H1 (cell line): ENCODE data around the gene NR3C2. TPM values are rescaled to one million over a fixed set of nuclear protein-coding genes. Genes with fewer than 3 reads are reported as not detected.

Experiments
- CTCF ChIA-PET: fragments of 300-600 bp; sonication (Branson Sonifier 250); formaldehyde crosslinking; loops from one replicate; lab custom pipeline; 2021; ENCODE audit not compliant: partially characterized antibody; lab: Charles Lee
- POLR2A ChIA-PET: fragments of 300-600 bp; sonication (Branson Sonifier 250); formaldehyde crosslinking; loops from one replicate; lab custom pipeline; 2021; ENCODE audit warnings: inconsistent platforms; ENCODE audit not compliant: partially characterized antibody; lab: Charles Lee
- DNase-seq, 2 experiments: peaks; one replicate each; pipeline versions ENCODE4 v3.0.0 to v3.0.0-alpha.2; 2010 to 2022; ENCODE audit warnings: low spot score in 2 of 2, low read depth in 1 of 2, mixed read lengths in 1 of 2
- FAIRE-seq: peaks from 2 replicates; lab custom pipeline; 2011; peaks lifted over from hg19 to GRCh38; lab: Jason Lieb, UNC
- H2AFZ ChIP-seq: 2 replicates; pipeline ENCODE4 v1.8.1; 2012; ENCODE audit warnings: low read length, inconsistent platforms
- H2AK5ac ChIP-seq: 2 replicates; pipeline ENCODE4 v1.6.1; 2013; ENCODE audit warnings: low read depth, low read length
- H2BK120ac ChIP-seq: replicated peaks from 2 replicates; pipeline ENCODE3; 2013; ENCODE audit warnings: low read depth, low read length, inconsistent platforms
- H2BK12ac ChIP-seq: 2 replicates; pipeline ENCODE4 v1.6.1; 2013; ENCODE audit warnings: low read depth, low read length
- H2BK15ac ChIP-seq: 2 replicates; pipeline ENCODE4 v1.6.1; 2013; ENCODE audit warnings: low read length
- H2BK20ac ChIP-seq: 2 replicates; pipeline ENCODE4 v1.6.1; 2013; ENCODE audit warnings: low read length
- H2BK5ac ChIP-seq: 2 replicates; pipeline ENCODE4 v1.6.1; 2013; ENCODE audit warnings: low read depth, low read length
- H3K14ac ChIP-seq: 2 replicates; pipeline ENCODE4 v1.6.1; 2013; ENCODE audit warnings: inconsistent platforms; ENCODE audit not compliant: insufficient read length
- H3K18ac ChIP-seq: 2 replicates; pipeline ENCODE4 v1.6.1; 2013; ENCODE audit warnings: low read length; ENCODE audit errors: extremely low read depth
- H3K23ac ChIP-seq: 2 replicates; pipeline ENCODE4 v1.6.1; 2013; ENCODE audit warnings: inconsistent platforms; ENCODE audit not compliant: insufficient read length
- H3K23me2 ChIP-seq: 2 replicates; pipeline ENCODE4 v1.6.1; 2013; ENCODE audit warnings: low read depth, low read length
- H3K27ac ChIP-seq: 2 replicates; pipeline ENCODE4 v1.6.1; 2011; ENCODE audit warnings: low read depth, low read length, inconsistent platforms
- H3K27me3 ChIP-seq, 4 experiments: replicated peaks in 1 of 4; 1 replicate in 1 of 4; 2 replicates in 3 of 4; pipeline versions ENCODE4 v1.6.1 to v1.8.1; 2011 to 2013; ENCODE audit warnings: low read length in 3 of 4, mild to moderate bottlenecking in 3 of 4, inconsistent platforms in 2 of 4, mixed read lengths in 2 of 4, moderate library complexity in 1 of 4; ENCODE audit not compliant: control insufficient read depth in 3 of 4, insufficient read depth in 3 of 4; ENCODE audit errors: extremely low read depth in 1 of 4
- H3K36me3 ChIP-seq, 4 experiments: 2 replicates each; pipeline versions ENCODE4 v1.6.1 to v1.8.1; 2011 to 2013; ENCODE audit warnings: mild to moderate bottlenecking in 4 of 4, low read length in 3 of 4, moderate library complexity in 2 of 4, control low read depth in 1 of 4, inconsistent platforms in 1 of 4; ENCODE audit not compliant: insufficient read depth in 4 of 4, control insufficient read depth in 2 of 4
- H3K4ac ChIP-seq: replicated peaks from 2 replicates; pipeline ENCODE3; 2013; ENCODE audit warnings: low read length, low read depth, mixed read lengths, inconsistent platforms; ENCODE audit not compliant: insufficient read length
- H3K4me1 ChIP-seq, 4 experiments: replicated peaks in 1 of 4; 1 replicate in 1 of 4; 2 replicates in 3 of 4; pipeline versions ENCODE4 v1.6.1 to v1.8.1; 2011 to 2013; ENCODE audit warnings: low read length in 3 of 4, inconsistent platforms in 2 of 4, mixed read lengths in 1 of 4; ENCODE audit not compliant: insufficient read depth in 4 of 4, control insufficient read depth in 3 of 4
- H3K4me2 ChIP-seq, 2 experiments: 2 replicates each; pipeline versions ENCODE4 v1.6.1 to v1.8.1; 2011 to 2013; ENCODE audit warnings: low read depth in 2 of 2, low read length in 2 of 2, control low read depth in 1 of 2, inconsistent platforms in 1 of 2, mild to moderate bottlenecking in 1 of 2; ENCODE audit not compliant: insufficient read depth in 1 of 2
- H3K4me3 ChIP-seq, 4 experiments: fragments of 200-600, 300-600 bp in 1 of 4; sonication (generic), shearing (Covaris generic), sonication (Bioruptor Twin) in 1 of 4; 2 replicates each; pipeline versions ENCODE4 v1.5.1 to v1.8.1; 2011 to 2016; ENCODE audit warnings: low read length in 4 of 4, low read depth in 3 of 4, control low read depth in 2 of 4, inconsistent platforms in 2 of 4, mild to moderate bottlenecking in 2 of 4, mixed read lengths in 1 of 4, moderate library complexity in 1 of 4; ENCODE audit not compliant: insufficient read depth in 2 of 4; ENCODE audit errors: extremely low read depth in 1 of 4
- H3K56ac ChIP-seq: replicated peaks from 2 replicates; pipeline ENCODE3; 2013; ENCODE audit warnings: low read depth, mild to moderate bottlenecking, mixed read lengths, low read length, inconsistent platforms; ENCODE audit not compliant: insufficient read length
- H3K79me1 ChIP-seq: 2 replicates; pipeline ENCODE4 v1.6.1; 2013; ENCODE audit warnings: low read depth, low read length, control low read depth
- H3K79me2 ChIP-seq, 2 experiments: 2 replicates each; pipeline versions ENCODE4 v1.6.1 to v1.8.1; 2012 to 2013; ENCODE audit warnings: low read length in 2 of 2, mild to moderate bottlenecking in 2 of 2, inconsistent platforms in 1 of 2; ENCODE audit not compliant: insufficient read depth in 2 of 2, control insufficient read depth in 1 of 2
- H3K9ac ChIP-seq, 4 experiments: replicated peaks in 1 of 4; 1 replicate in 1 of 4; 2 replicates in 3 of 4; pipeline versions ENCODE4 v1.6.1 to v1.8.1; 2011 to 2013; ENCODE audit warnings: low read depth in 3 of 4, low read length in 3 of 4, control low read depth in 2 of 4, mild to moderate bottlenecking in 2 of 4, moderate library complexity in 2 of 4, inconsistent platforms in 1 of 4; ENCODE audit errors: extremely low read depth in 1 of 4
- H3K9me3 ChIP-seq, 2 experiments: 2 replicates each; pipeline versions ENCODE4 v1.6.1 to v1.8.1; 2012 to 2013; ENCODE audit warnings: mild to moderate bottlenecking in 2 of 2, moderate library complexity in 2 of 2, control low read depth in 1 of 2, inconsistent platforms in 1 of 2, low read depth in 1 of 2, low read length in 1 of 2, mixed read lengths in 1 of 2; ENCODE audit not compliant: insufficient read depth in 2 of 2
- H4K20me1 ChIP-seq, 2 experiments: replicated peaks in 1 of 2; 2 replicates each; pipeline versions ENCODE3 to v1.8.1; 2011 to 2013; ENCODE audit warnings: inconsistent platforms in 2 of 2, low read length in 2 of 2, mild to moderate bottlenecking in 1 of 2; ENCODE audit not compliant: insufficient read depth in 2 of 2, control insufficient read depth in 1 of 2
- H4K5ac ChIP-seq: 2 replicates; pipeline ENCODE4 v1.6.1; 2013; ENCODE audit warnings: low read length, low read depth, mixed read lengths, inconsistent platforms; ENCODE audit not compliant: insufficient read length
- H4K8ac ChIP-seq: 2 replicates; pipeline ENCODE4 v1.8.0; 2013; ENCODE audit warnings: mild to moderate bottlenecking, moderate library complexity, low read length, inconsistent platforms; ENCODE audit not compliant: insufficient read depth; ENCODE audit errors: extremely low read depth
- H4K91ac ChIP-seq: replicated peaks from 2 replicates; pipeline ENCODE3; 2013; ENCODE audit warnings: low read length, mixed read lengths, inconsistent platforms; ENCODE audit not compliant: insufficient read length
- NANOG ChIP-seq: IDR thresholded peaks from 2 replicates; pipeline ENCODE4 v1.6.1; 2011; ENCODE audit warnings: low read length, low read depth, mild to moderate bottlenecking, inconsistent platforms; ENCODE audit not compliant: insufficient read depth, poor library complexity, severe bottlenecking
- RFX5 ChIP-seq: IDR thresholded peaks from 2 replicates; pipeline ENCODE4 v1.6.1; 2011; ENCODE audit warnings: low read depth, low read length, improper control_type of control experiment, borderline replicate concordance
- SP1 ChIP-seq: IDR thresholded peaks from 2 replicates; pipeline ENCODE4 v1.6.1; 2011; ENCODE audit warnings: low read depth, low read length
- TEAD4 ChIP-seq: IDR thresholded peaks from 2 replicates; pipeline ENCODE4 v1.6.1; 2012; ENCODE audit warnings: low read depth, low read length, inconsistent platforms, mixed read lengths
- USF2 ChIP-seq: IDR thresholded peaks from 2 replicates; pipeline ENCODE4 v1.6.1; 2011; ENCODE audit warnings: low read length, improper control_type of control experiment
- WGBS, 2 experiments: shearing (Covaris generic) in 1 of 2; methylation state at CpG; one replicate each; pipeline versions ENCODE4 v1.1.6 to v1.1.7; 2013 to 2015; ENCODE audit warnings: low lambda C conversion rate in 2 of 2, mixed read lengths in 2 of 2, inconsistent platforms in 1 of 2, low coverage in 1 of 2, missing lambda C conversion rate in 1 of 2; ENCODE audit not compliant: insufficient replicate concordance in 2 of 2, insufficient coverage in 1 of 2, insufficient read length in 1 of 2; ENCODE audit errors: extremely low coverage in 1 of 2, missing lambda C conversion rate in 1 of 2; 5-methylcytosine and 5-hydroxymethylcytosine counted together
- polyA plus RNA-seq, 7 experiments: library from polyadenylated mRNA; depleted of rRNA in 3 of 7; stranded (reverse) in 5 of 7; unstranded in 2 of 7; fragments of >200 nt in 5 of 7; fragments of 200-250 nt in 2 of 7; gene quantifications; 1 replicate in 5 of 7; 2 replicates in 1 of 7; 4 replicates in 1 of 7; pipeline versions ENCODE4 v1.2.1 to v1.2.3, GENCODE V29; 2011 to 2013; ENCODE audit warnings: missing spikeins in 2 of 7, mixed read lengths in 2 of 7
- total RNA-seq: library from RNA; stranded (reverse); fragmentation: NEBNext Ultra II Directional; extraction: Animal tissue kit (Norgen Biotek cat#: 25700); gene quantifications from 2 replicates; pipeline ENCODE4 v1.2.1, GENCODE V29; 2021

The NR3C2 gene
- total and polyA plus RNA-seq, 2 of the 8 experiments (the other 6 are each of a cell fraction or from before 2014, with no cell fraction given) = 0.80 to 3.9 TPM

DNA sequence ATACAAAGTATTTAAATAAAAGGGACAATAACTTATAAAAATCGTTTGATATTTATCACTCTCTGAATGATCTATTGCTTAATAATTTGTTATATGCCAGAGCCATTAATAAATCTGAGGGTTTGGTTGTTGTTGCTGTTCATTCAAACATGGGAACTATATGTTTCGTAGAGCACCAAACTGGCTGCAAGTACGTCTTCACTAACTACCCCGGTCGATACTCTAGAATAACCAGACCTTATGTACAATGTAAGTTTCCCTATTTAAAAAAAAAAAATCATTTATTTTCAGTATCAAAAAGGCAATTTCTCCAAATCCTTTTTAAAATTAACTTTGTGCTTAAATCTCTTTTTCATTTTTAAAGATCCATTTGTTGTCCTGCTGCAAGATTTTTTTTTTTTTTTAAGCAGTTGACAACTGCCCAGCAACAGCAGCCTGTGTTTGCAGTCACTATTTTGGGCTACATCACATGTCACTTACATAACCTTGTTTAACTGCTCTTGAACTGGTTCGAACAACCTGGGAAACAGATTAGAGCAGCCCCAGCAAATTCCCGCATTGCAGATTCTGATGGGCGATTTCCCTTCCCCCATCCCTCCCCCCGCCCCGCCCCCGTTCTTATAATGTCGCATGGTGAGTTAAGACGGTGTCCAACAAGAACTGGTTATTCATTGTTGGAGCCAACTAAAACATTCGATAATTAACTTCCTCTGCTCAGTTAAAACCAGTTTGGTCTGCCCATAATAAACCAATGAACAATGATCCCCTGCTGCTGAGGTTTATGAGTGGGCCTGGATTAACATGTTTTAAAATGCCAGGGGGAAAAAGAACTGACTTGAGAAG is 238.9 kb downstream of the NR3C2 start:
- ChIA-PET CTCF (interaction anchor here (0.6 kb wide), 1 partner anchor 1080 kb away, joined by 3 read pairs; no protein-coding TSS in a partner anchor), POLR2A (no interaction called here)
- H2AFZ ChIP-seq = no peak overlapping the region
- H4K20me1 ChIP-seq = no peaks in the 10 kb centered on the region
- H3K4me2 ChIP-seq = no peak overlapping the region; a peak in 1 of 4 replicates
- no peak overlapping the region for H3K4ac ChIP-seq
- peak; percentile 69 for FAIRE-seq
- peaks cover 0 to 4% (median 1%) of the 10 kb centered on the region in 4 experiments; a peak in 1 of 7 replicates for H3K4me1 ChIP-seq
- H3K27me3 ChIP-seq = no peaks in the 10 kb centered on the region
- no peak overlapping the region for H3K56ac ChIP-seq
- H3K27ac ChIP-seq = no peak overlapping the region
- no peak overlapping the region for H2BK15ac ChIP-seq
- H3K18ac ChIP-seq = no peak overlapping the region
- no peaks in the 10 kb centered on the region for H3K79me2 ChIP-seq
- peak overlapping the region in 1 of 4 experiments; percentile 28; a peak in 1 of 8 replicates for H3K4me3 ChIP-seq
- 63% methylated on average over 12 of the region's 14 CpGs; no CpG with 5 or more reads in 1 of the 2 experiments for WGBS, 2 experiments
- no peaks in the 10 kb centered on the region for H3K23me2 ChIP-seq
- H4K91ac ChIP-seq = no peak overlapping the region
- H3K23ac ChIP-seq = no peak overlapping the region
- H3K14ac ChIP-seq = no peak overlapping the region
- H2BK20ac ChIP-seq = no peak overlapping the region
- H3K36me3 ChIP-seq = no peaks in the 10 kb centered on the region
- H3K9me3 ChIP-seq = no peaks in the 10 kb centered on the region
- H3K79me1 ChIP-seq = no peaks in the 10 kb centered on the region
- no peak overlapping the region for H3K9ac ChIP-seq
- H2BK12ac ChIP-seq = no peak overlapping the region
- TF ChIP-seq USF2 (no peak), TEAD4 (peak; percentile 41; the same call in 1 of the 2 replicates), RFX5 (peak; percentile 44; the same call in 1 of the 2 replicates), SP1 (0 out of 2 replicates have a peak, but pooled peaks have one; percentile 44), NANOG (peak; percentile 12)
- no peak overlapping the region for H2AK5ac ChIP-seq
- DNase-seq = no peak
- H2BK120ac ChIP-seq = no peak overlapping the region
- H2BK5ac ChIP-seq = no peak overlapping the region
- no peak overlapping the region for H4K8ac ChIP-seq
- H4K5ac ChIP-seq = no peak overlapping the region
